HT1080 (cell line): ENCODE measurements around the gene SUSD3. TPM values are rescaled to one million over a fixed set of nuclear protein-coding genes. Genes with fewer than 3 reads are reported as not detected.
A peak's percentile ranks its signal among the peaks of the same experiment; 100 is the strongest.

ENCODE experiments used
- DNase-seq: peaks from one replicate; pipeline ENCODE4 v3.0.0-alpha.2; 2015; ENCODE audit warnings: low read depth
- total RNA-seq: library from RNA; depleted of rRNA; stranded (reverse); fragments of >200 nt; shearing (Covaris generic); gene quantifications from 2 replicates; pipeline ENCODE4 v1.2.3, GENCODE V29; 2014; rRNA removed

Gene SUSD3
- total RNA-seq, 1 experiment from 2014 or later, result not detected

GRCh38 chr9:93134015-93134739 is 75.7 kb downstream of the SUSD3 start, which contains the start of gene NINJ1:
Gene NINJ1 (minus strand): TSS chr9:93134251. CDS start chr9:93134217, 34 bp downstream.
- peak; percentile 46 for DNase-seq

Other genes starting within 250 kb of the SUSD3 start
- 4.9 and 5.5 TPM in 2 replicates for gene ZNF484, start 180.7 kb upstream of the SUSD3 start, total RNA-seq
- 0.06 TPM in 1 of 2 replicates, not detected in the other for gene FGD3, start 111.2 kb upstream of the SUSD3 start, total RNA-seq
- 139 and 158 TPM in 2 replicates for gene CARD19, start 37.5 kb downstream of the SUSD3 start, total RNA-seq
- 24.9 and 31.5 TPM in 2 replicates for gene NINJ1, start 75.5 kb downstream of the SUSD3 start, total RNA-seq
- not detected in 2 replicates for gene WNK2, start 125.4 kb downstream of the SUSD3 start, total RNA-seq